ENCODE data around the gene HIP1.

GRCh38 chr7:75772081-75773077 lies 33.6 kb upstream of the HIP1 start, which contains the start of gene CCL26:
- TF ChIP-seq POLR2A (IDR thresholded peaks at IDR 0.05) (no peak), CTCF (IDR thresholded peaks at IDR 0.05) (no peak)

Measured in Peyer's patch (tissue), 4 donors.